Mesendoderm (in vitro differentiated cells): ENCODE results near the gene GTPBP3.
"Not testable (repeated sequence)": the region's sequence is repeated elsewhere in the genome, so short reads cannot be mapped to it uniquely, and the experiment has no call there.

ENCODE experiments used
- DNase-seq: peaks from one replicate; pipeline ENCODE4 v3.0.0; 2013
- H2AK5ac ChIP-seq: 2 replicates; pipeline ENCODE4 v1.6.1; 2013; ENCODE audit warnings: low read length, inconsistent platforms
- H2BK120ac ChIP-seq: 2 replicates; pipeline ENCODE4 v1.6.1; 2013; ENCODE audit warnings: low read depth, mild to moderate bottlenecking, low read length, moderate library complexity, mixed read lengths
- H2BK15ac ChIP-seq: replicated peaks from 2 replicates; pipeline ENCODE4 v1.6.1; 2013; ENCODE audit warnings: low read depth, mild to moderate bottlenecking, moderate library complexity
- H2BK5ac ChIP-seq: 2 replicates; pipeline ENCODE4 v1.6.1; 2013; ENCODE audit warnings: low read length, inconsistent platforms
- H3K18ac ChIP-seq: 2 replicates; pipeline ENCODE4 v1.6.1; 2013; ENCODE audit warnings: mild to moderate bottlenecking, low read length, mixed read lengths
- H3K23ac ChIP-seq: one replicate; pipeline ENCODE4 v1.6.1; 2013; ENCODE audit warnings: low read length
- H3K27ac ChIP-seq: 2 replicates; pipeline ENCODE4 v1.5.1; 2013; ENCODE audit warnings: low read depth, mild to moderate bottlenecking, inconsistent platforms, low read length, moderate library complexity
- H3K27me3 ChIP-seq: 2 replicates; pipeline ENCODE4 v1.6.1; 2013; ENCODE audit warnings: low read length, control low read depth, mild to moderate bottlenecking, inconsistent platforms; ENCODE audit not compliant: insufficient read depth, poor library complexity
- H3K36me3 ChIP-seq: 2 replicates; pipeline ENCODE4 v1.6.1; 2013; ENCODE audit warnings: low read length, inconsistent platforms; ENCODE audit not compliant: control insufficient read depth, insufficient read depth
- H3K4ac ChIP-seq: one replicate; pipeline ENCODE4 v1.6.1; 2013; ENCODE audit warnings: low read depth, mild to moderate bottlenecking, low read length, moderate library complexity
- H3K4me1 ChIP-seq: 2 replicates; pipeline ENCODE4 v1.6.1; 2013; ENCODE audit warnings: low read depth, low read length, inconsistent platforms; ENCODE audit not compliant: control insufficient read depth
- H3K4me2 ChIP-seq: 2 replicates; pipeline ENCODE4 v1.6.1; 2013; ENCODE audit warnings: low read length
- H3K4me3 ChIP-seq: 2 replicates; pipeline ENCODE4 v1.5.1; 2013; ENCODE audit warnings: mild to moderate bottlenecking, low read length
- H3K56ac ChIP-seq: one replicate; pipeline ENCODE4 v1.6.1; 2013; ENCODE audit warnings: low read length
- H3K79me1 ChIP-seq: 2 replicates; pipeline ENCODE4 v1.6.1; 2013; ENCODE audit warnings: low read length, inconsistent platforms
- H3K79me2 ChIP-seq: 2 replicates; pipeline ENCODE4 v1.6.1; 2013; ENCODE audit warnings: mild to moderate bottlenecking, low read length; ENCODE audit not compliant: control insufficient read depth, insufficient read depth
- H3K9ac ChIP-seq: 2 replicates; pipeline ENCODE4 v1.6.1; 2013; ENCODE audit warnings: low read length, inconsistent platforms
- H4K5ac ChIP-seq: one replicate; pipeline ENCODE4 v1.6.1; 2013; ENCODE audit warnings: low read length
- H4K8ac ChIP-seq: one replicate; pipeline ENCODE4 v1.6.1; 2013; ENCODE audit warnings: low read depth, mild to moderate bottlenecking, control low read depth, low read length, moderate library complexity
- WGBS: extraction: QIAGEN DNeasy Blood & Tissue Kit; methylation state at CpG from one replicate; pipeline ENCODE4 v1.1.7; 2013; ENCODE audit warnings: low lambda C conversion rate, missing lambda C conversion rate; ENCODE audit not compliant: insufficient coverage; ENCODE audit errors: extremely low coverage; 5-methylcytosine and 5-hydroxymethylcytosine counted together

The GTPBP3 gene

GRCh38 chr19:17295551-17295950 lies 41.8 kb upstream of the GTPBP3 start:
- H3K4me3 ChIP-seq, H4K8ac ChIP-seq, H3K79me2 ChIP-seq, H3K27me3 ChIP-seq, H3K9ac ChIP-seq, H3K56ac ChIP-seq, H3K27ac ChIP-seq, H3K4ac ChIP-seq, H4K5ac ChIP-seq, H3K4me1 ChIP-seq, H3K36me3 ChIP-seq, H3K18ac ChIP-seq, H3K23ac ChIP-seq, H3K4me2 ChIP-seq, H2BK15ac ChIP-seq, H2BK120ac ChIP-seq, H3K79me1 ChIP-seq, H2BK5ac ChIP-seq, H2AK5ac ChIP-seq, DNase-seq: not testable (repeated sequence)
- no CpG with 5 or more reads among the region's 6 CpGs for WGBS

- H4K5ac ChIP-seq, result no peak overlapping the region
- H3K4me2 ChIP-seq, result no peak overlapping the region
- H3K79me2 ChIP-seq, result peaks cover 1% of the 10 kb centered on the region
- H3K9ac ChIP-seq, result no peak overlapping the region
- no peak overlapping the region for H3K23ac ChIP-seq
- H3K27ac ChIP-seq, result no peak overlapping the region
- H3K36me3 ChIP-seq, result peaks cover 2% of the 10 kb centered on the region
- H3K79me1 ChIP-seq, result no peaks in the 10 kb centered on the region
- no peak overlapping the region for H2BK120ac ChIP-seq
- no peak overlapping the region for H3K18ac ChIP-seq
- no CpG with 5 or more reads among the region's 4 CpGs for WGBS
- H4K8ac ChIP-seq, result no peak overlapping the region
- H3K4me3 ChIP-seq, result no peak overlapping the region
- H2BK15ac ChIP-seq, result no peak overlapping the region
- no peak overlapping the region for H3K56ac ChIP-seq
- H2BK5ac ChIP-seq, result no peak overlapping the region
- peak; percentile 74 for DNase-seq
- H2AK5ac ChIP-seq, result no peak overlapping the region
- H3K27me3 ChIP-seq, result no peaks in the 10 kb centered on the region
- H3K4ac ChIP-seq, result no peak overlapping the region
- H3K4me1 ChIP-seq, result no peaks in the 10 kb centered on the region
Observed at GRCh38 chr19:17296273-17296672, 41.1 kb upstream of the GTPBP3 start.

DNA sequence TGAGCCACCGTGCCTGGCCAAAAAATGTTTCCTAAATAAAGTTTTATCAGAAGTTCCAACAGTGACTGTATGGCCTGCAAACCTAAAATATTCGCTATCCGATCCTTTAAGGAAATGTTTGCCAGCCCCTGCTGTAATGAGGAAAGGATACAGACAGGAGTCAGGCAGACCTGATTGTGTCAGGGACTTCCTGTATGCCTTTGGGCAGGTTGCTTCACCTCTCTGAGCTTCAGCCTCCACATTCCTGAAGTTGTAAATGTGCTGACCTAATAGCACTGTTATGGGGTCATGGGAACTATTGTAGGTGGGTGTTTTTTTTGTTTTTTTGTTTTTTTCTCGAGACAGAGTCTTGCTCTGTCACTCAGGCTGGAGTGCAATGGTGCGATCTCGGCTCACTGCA lies 40.4 kb upstream of the GTPBP3 start:
- Histone ChIP-seq H3K36me3 (peaks cover 2% of the 10 kb centered on the region), H3K23ac (no peak overlapping the region), H3K79me1 (no peaks in the 10 kb centered on the region), H3K27ac (no peak overlapping the region), H2BK5ac (no peak overlapping the region), H2BK15ac (no peak overlapping the region), H3K4me2 (no peak overlapping the region), H3K18ac (no peak overlapping the region), H3K79me2 (peaks cover 1% of the 10 kb centered on the region), H3K56ac (no peak overlapping the region), H3K4ac (no peak overlapping the region), H3K9ac (no peak overlapping the region), H2AK5ac (no peak overlapping the region), H3K4me1 (no peaks in the 10 kb centered on the region), H2BK120ac (no peak overlapping the region), H4K5ac (no peak overlapping the region), H3K4me3 (no peak overlapping the region), H3K27me3 (no peaks in the 10 kb centered on the region), H4K8ac (no peak overlapping the region)
- peak; percentile 95 for DNase-seq
- WGBS, result no CpG with 5 or more reads among the region's 6 CpGs

GRCh38 chr19:17300992-17301619 lies 36.2 kb upstream of the GTPBP3 start:
- no peaks in the 10 kb centered on the region for H3K79me1 ChIP-seq
- H3K9ac ChIP-seq, result no peak overlapping the region
- H3K18ac ChIP-seq, result no peak overlapping the region
- H3K23ac ChIP-seq, result no peak overlapping the region
- peaks cover 4% of the 10 kb centered on the region for H3K4me1 ChIP-seq
- no peak for DNase-seq
- H2BK15ac ChIP-seq, result no peak overlapping the region
- no peaks in the 10 kb centered on the region for H3K79me2 ChIP-seq
- no peak overlapping the region for H3K27ac ChIP-seq
- no peak overlapping the region for H2AK5ac ChIP-seq
- H3K4me3 ChIP-seq, result no peak overlapping the region
- WGBS, result no CpG with 5 or more reads among the region's 51 CpGs
- no peak overlapping the region for H2BK120ac ChIP-seq
- H3K56ac ChIP-seq, result no peak overlapping the region
- H3K36me3 ChIP-seq, result peaks cover 2% of the 10 kb centered on the region
- H4K5ac ChIP-seq, result no peak overlapping the region
- no peaks in the 10 kb centered on the region for H3K27me3 ChIP-seq
- H3K4me2 ChIP-seq, result no peak overlapping the region
- no peak overlapping the region for H3K4ac ChIP-seq
- no peak overlapping the region for H4K8ac ChIP-seq
- no peak overlapping the region for H2BK5ac ChIP-seq

GRCh38 chr19:17302391-17303166 lies 34.8 kb upstream of the GTPBP3 start:
- Histone ChIP-seq H3K79me2 (no peaks in the 10 kb centered on the region), H3K79me1 (no peaks in the 10 kb centered on the region), H3K56ac (peak overlapping the region; percentile 67), H3K9ac (peak overlapping the region; percentile 68), H3K27me3 (no peaks in the 10 kb centered on the region), H3K4me3 (peak overlapping the region; percentile 19), H3K4ac (no peak overlapping the region), H2BK15ac (no peak overlapping the region), H3K36me3 (peaks cover 2% of the 10 kb centered on the region), H3K23ac (no peak overlapping the region), H3K27ac (no peak overlapping the region), H3K4me2 (peak overlapping the region; percentile 64), H2BK5ac (no peak overlapping the region), H2BK120ac (no peak overlapping the region), H3K18ac (peak overlapping the region; percentile 64), H4K5ac (no peak overlapping the region), H3K4me1 (peaks cover 4% of the 10 kb centered on the region), H2AK5ac (no peak overlapping the region), H4K8ac (no peak overlapping the region)
- peak; percentile 77 for DNase-seq
- no CpG with 5 or more reads among the region's 29 CpGs for WGBS
